Measurements from ENCODE around the gene ICOS. TPM values are rescaled to one million over a fixed set of nuclear protein-coding genes. Genes with fewer than 3 reads are reported as not detected.

Gene ICOS
- total RNA-seq, 4 donors from 2014 or later: 0.75 to 3.2 (median 1.0) TPM; not detected in 1

DNA sequence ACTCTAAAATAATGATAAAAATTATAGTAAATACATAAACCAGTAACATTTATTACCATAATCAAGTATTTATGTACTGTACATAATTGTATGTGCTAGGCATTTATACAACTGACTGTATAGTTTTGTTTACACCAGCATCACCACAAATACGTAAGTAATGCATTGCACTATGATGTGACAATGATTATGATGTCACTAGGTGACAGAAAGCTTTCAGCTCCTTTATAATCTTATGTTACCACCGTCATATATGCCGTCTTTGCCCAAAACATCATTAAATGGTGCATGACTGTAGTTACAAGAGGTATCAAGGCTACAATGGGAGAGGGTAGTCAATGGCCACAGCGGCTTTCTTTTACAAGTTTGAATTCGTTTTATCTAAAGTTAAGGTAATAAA is 60.1 kb downstream of the ICOS start:
- TF ChIP-seq, protein P1, sequence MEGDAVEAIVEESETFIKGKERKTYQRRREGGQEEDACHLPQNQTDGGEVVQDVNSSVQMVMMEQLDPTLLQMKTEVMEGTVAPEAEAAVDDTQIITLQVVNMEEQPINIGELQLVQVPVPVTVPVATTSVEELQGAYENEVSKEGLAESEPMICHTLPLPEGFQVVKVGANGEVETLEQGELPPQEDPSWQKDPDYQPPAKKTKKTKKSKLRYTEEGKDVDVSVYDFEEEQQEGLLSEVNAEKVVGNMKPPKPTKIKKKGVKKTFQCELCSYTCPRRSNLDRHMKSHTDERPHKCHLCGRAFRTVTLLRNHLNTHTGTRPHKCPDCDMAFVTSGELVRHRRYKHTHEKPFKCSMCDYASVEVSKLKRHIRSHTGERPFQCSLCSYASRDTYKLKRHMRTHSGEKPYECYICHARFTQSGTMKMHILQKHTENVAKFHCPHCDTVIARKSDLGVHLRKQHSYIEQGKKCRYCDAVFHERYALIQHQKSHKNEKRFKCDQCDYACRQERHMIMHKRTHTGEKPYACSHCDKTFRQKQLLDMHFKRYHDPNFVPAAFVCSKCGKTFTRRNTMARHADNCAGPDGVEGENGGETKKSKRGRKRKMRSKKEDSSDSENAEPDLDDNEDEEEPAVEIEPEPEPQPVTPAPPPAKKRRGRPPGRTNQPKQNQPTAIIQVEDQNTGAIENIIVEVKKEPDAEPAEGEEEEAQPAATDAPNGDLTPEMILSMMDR (IDR thresholded peaks at IDR 0.05): no peak
- ATAC-seq (ENCODE audit: low FRiP score): no peak
- no peak for DNase-seq (ENCODE audit: low spot score)

- DNase-seq (ENCODE audit: low spot score) (no peak), ATAC-seq (ENCODE audit: low FRiP score) (no peak)
- TF ChIP-seq, protein P1 (IDR thresholded peaks at IDR 0.05): no peak
These were observed 60.9 kb downstream of the ICOS start for GRCh38 chr2:203997481-203997880.

GRCh38 chr2:203997980-203998809 is 61.6 kb downstream of the ICOS start:
- DNase-seq (ENCODE audit: low spot score) (no peak), ATAC-seq (ENCODE audit: low FRiP score) (peak; percentile 41)
- TF ChIP-seq, protein P1 (IDR thresholded peaks at IDR 0.05): no peak

DNA sequence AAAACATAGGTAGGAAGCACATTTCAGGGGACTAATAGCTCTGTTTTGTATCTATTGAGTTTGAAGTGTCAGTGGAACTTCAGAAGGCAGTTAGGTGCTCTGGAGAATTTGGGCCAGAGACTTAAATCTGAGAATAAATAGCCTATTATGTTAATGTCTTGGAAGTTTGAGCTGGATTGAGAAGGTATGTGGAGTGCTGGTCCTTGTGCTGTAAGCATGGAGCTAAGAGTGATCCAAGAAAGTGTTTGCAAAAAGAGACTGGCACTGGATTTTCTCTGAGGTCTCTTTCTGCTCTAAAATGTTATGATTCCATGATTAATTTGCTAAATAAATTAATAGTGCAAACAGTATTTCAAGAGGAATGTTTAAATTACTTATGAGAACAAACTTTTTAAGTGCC is 63.3 kb downstream of the ICOS start:
- TF ChIP-seq, protein P1 (IDR thresholded peaks at IDR 0.05): no peak
- ATAC-seq (ENCODE audit: low FRiP score) (no peak), DNase-seq (ENCODE audit: low spot score) (no peak)

- TF ChIP-seq, protein P1 (IDR thresholded peaks at IDR 0.05): no peak
- ATAC-seq (ENCODE audit: low FRiP score): no peak
- no peak for DNase-seq (ENCODE audit: low spot score)
These were observed 63.9 kb downstream of the ICOS start for GRCh38 chr2:204000446-204000845.

DNA sequence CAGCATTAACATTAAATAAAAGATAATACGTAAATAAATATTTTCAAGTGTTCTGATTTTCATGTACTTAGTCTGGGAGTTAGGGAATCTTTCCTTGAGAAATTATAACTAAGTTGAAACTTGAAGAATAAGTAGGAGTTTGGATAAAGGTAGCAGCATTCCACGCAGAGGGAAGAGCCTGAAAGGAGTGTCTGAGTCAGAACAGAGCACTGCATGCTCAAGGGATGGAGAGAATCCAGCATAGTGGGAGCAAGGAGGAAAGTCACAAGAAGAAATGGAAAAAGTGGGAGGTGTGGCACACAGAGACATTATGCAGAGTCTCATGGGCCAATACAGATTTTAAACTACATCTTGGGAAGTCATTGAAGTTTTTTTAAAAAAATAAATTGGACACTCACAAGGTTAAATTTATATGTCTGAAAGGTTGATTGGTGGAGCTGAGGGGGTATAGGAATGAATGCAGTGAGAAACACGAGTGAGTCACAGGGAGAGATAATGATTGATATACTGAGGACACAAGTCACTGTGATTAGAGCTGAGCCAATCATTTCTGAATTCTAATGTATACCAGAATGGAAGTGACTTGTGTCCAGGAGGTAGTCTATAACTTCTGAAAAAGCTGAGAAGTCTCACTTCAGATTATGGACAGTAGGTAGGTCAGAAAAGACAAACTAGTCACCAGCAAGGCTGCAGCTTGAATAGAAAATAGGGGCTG is 66.9 kb downstream of the ICOS start:
- DNase-seq (ENCODE audit: low spot score) (no peak), ATAC-seq (ENCODE audit: low FRiP score) (no peak)
- TF ChIP-seq, protein P1 (IDR thresholded peaks at IDR 0.05): no peak

Data from omental fat pad (tissue), 4 donors.